Gastrocnemius medialis (tissue), 4 donors: Measurements from ENCODE around the gene ARHGEF6.

Experiments used
- CTCF ChIP-seq, 5 experiments: fragments of 450-650 bp in 3 of 5; fragments of 200-600 bp in 2 of 5; sonication (generic) in 2 of 5; IDR thresholded peaks in 4 of 5; conservative IDR thresholded peaks in 1 of 5; 1 replicate in 4 of 5; 2 replicates in 1 of 5; pipeline ENCODE4 v1.5.1; 2016 to 2019; ENCODE audit warnings: antibody characterized with exemption in 5 of 5, mild to moderate bottlenecking in 3 of 5, moderate library complexity in 3 of 5
- POLR2A ChIP-seq, 2 donors: fragments of 450-650 bp; IDR thresholded peaks; one replicate each; pipeline ENCODE4 v1.6.1; 2017; ENCODE audit warnings: antibody characterized with exemption in 2 of 2, mild to moderate bottlenecking in 2 of 2, moderate library complexity in 2 of 2

- no peak for TF ChIP-seq CTCF (IDR thresholded peaks at IDR 0.05 in 4 of 5, conservative IDR thresholded peaks at IDR 0.05 in 1 of 5)
- no peak for TF ChIP-seq POLR2A (IDR thresholded peaks at IDR 0.05)
These were observed 118.6 kb downstream of the ARHGEF6 start for GRCh38 chrX:136662104-136662503.
